Left forelimb (tissue), 1 donor: ENCODE data around the gene OR6B2.
A peak's percentile ranks its signal among the peaks of the same experiment; 100 is the strongest.

Source experiments
- DNase-seq: peaks from one replicate; pipeline ENCODE4 v3.0.0-alpha.2; 2018; ENCODE audit warnings: low spot score

OR6B2 gene

GRCh38 chr2:240041363-240041762, 11.1 kb upstream of the OR6B2 start:
- DNase-seq: peak; percentile 36

- no peak for DNase-seq
Measured at GRCh38 chr2:240037358-240037757, 7.1 kb upstream of the OR6B2 start.

GRCh38 chr2:240033330-240033678, 3.1 kb upstream of the OR6B2 start:
- DNase-seq: no peak

- DNase-seq: no peak
Measured at GRCh38 chr2:240032406-240033329, 2.4 kb upstream of the OR6B2 start.

- DNase-seq: no peak
Measured at GRCh38 chr2:240024766-240025165, 5.5 kb downstream of the OR6B2 start.

GRCh38 chr2:240023792-240024191, 6.4 kb downstream of the OR6B2 start:
- DNase-seq: no peak

- no peak for DNase-seq
Measured at GRCh38 chr2:240021488-240022104, 8.6 kb downstream of the OR6B2 start.

- no peak for DNase-seq
Measured at GRCh38 chr2:240018071-240018750, 12.0 kb downstream of the OR6B2 start.

GRCh38 chr2:240014327-240014726, 15.9 kb downstream of the OR6B2 start:
- DNase-seq: no peak

GRCh38 chr2:240013343-240013742, 16.9 kb downstream of the OR6B2 start:
- DNase-seq: no peak

- DNase-seq: no peak
Measured at GRCh38 chr2:240002983-240003382, 27.2 kb downstream of the OR6B2 start.

- no peak for DNase-seq
Measured at GRCh38 chr2:240000671-240001070, 29.6 kb downstream of the OR6B2 start.

GRCh38 chr2:239997686-239998409, 32.4 kb downstream of the OR6B2 start:
- no peak for DNase-seq

GRCh38 chr2:239994086-239994485, 36.1 kb downstream of the OR6B2 start:
- no peak for DNase-seq

- DNase-seq: no peak
Measured at GRCh38 chr2:239993291-239993690, 36.9 kb downstream of the OR6B2 start.

- no peak for DNase-seq
Measured at GRCh38 chr2:239991689-239992314, 38.4 kb downstream of the OR6B2 start.

GRCh38 chr2:239990966-239991365, 39.3 kb downstream of the OR6B2 start:
- DNase-seq: no peak

- no peak for DNase-seq
Measured at GRCh38 chr2:239985356-239985755, 44.9 kb downstream of the OR6B2 start.

GRCh38 chr2:239984421-239985194, 45.6 kb downstream of the OR6B2 start:
- DNase-seq: no peak

GRCh38 chr2:239983004-239983778, 47.0 kb downstream of the OR6B2 start:
- no peak for DNase-seq
